Endothelial cell of umbilical vein (primary cell): ENCODE results near the gene LRP1B. TPM values are rescaled to one million over a fixed set of nuclear protein-coding genes. Genes with fewer than 3 reads are reported as not detected.

Experiments
- BruUV-seq: library from RNA; stranded (reverse); fragments of 400-500 nt; replicated peaks from 2 replicates; lab custom pipeline; 2021; lab: Mats Ljungman, UMichigan
- CTCF ChIA-PET: fragments of 300-600, 350-600 bp; sonication (Branson Sonifier 250); formaldehyde crosslinking; loops from one replicate; lab custom pipeline; 2021; ENCODE audit warnings: antibody characterized with exemption, inconsistent platforms; lab: Charles Lee
- POLR2A ChIA-PET: fragments of 300-600, 350-600 bp; sonication (Branson Sonifier 250); formaldehyde crosslinking; loops from one replicate; lab custom pipeline; 2021; ENCODE audit warnings: antibody characterized with exemption, inconsistent platforms; lab: Charles Lee
- DNase-seq: peaks from one replicate; pipeline ENCODE4 v3.0.0-alpha.2; 2011; ENCODE audit warnings: low read depth, low spot score
- FAIRE-seq: peaks from 2 replicates; lab custom pipeline; 2011; peaks lifted over from hg19 to GRCh38; lab: Jason Lieb, UNC
- H2AFZ ChIP-seq: 2 replicates; pipeline ENCODE4 v1.6.0; 2012; ENCODE audit warnings: low read depth, low read length, control low read depth, inconsistent platforms
- H3K27ac ChIP-seq: 2 replicates; pipeline ENCODE4 v1.5.1; 2011; ENCODE audit warnings: low read depth, mild to moderate bottlenecking, control low read depth, low read length, moderate library complexity; ENCODE audit not compliant: insufficient read depth
- H3K27me3 ChIP-seq, 2 experiments: 2 replicates each; pipeline versions ENCODE4 v1.6.0 to v1.6.1; 2011; ENCODE audit warnings: low read length in 2 of 2, mixed read lengths in 1 of 2; ENCODE audit not compliant: control insufficient read depth in 2 of 2, insufficient read depth in 2 of 2
- H3K36me3 ChIP-seq, 2 experiments: 2 replicates in 1 of 2; 3 replicates in 1 of 2; pipeline ENCODE4 v1.5.1; 2011; ENCODE audit warnings: low read length in 2 of 2, mild to moderate bottlenecking in 1 of 2, moderate library complexity in 1 of 2; ENCODE audit not compliant: control insufficient read depth in 2 of 2, insufficient read depth in 2 of 2; ENCODE audit errors: extremely low read depth in 1 of 2
- H3K4me1 ChIP-seq: 3 replicates; pipeline ENCODE4 v1.5.1; 2011; ENCODE audit warnings: mild to moderate bottlenecking, low read length; ENCODE audit not compliant: control insufficient read depth, insufficient read depth; ENCODE audit errors: extremely low read depth
- H3K4me2 ChIP-seq: 2 replicates; pipeline ENCODE4 v1.6.1; 2011; ENCODE audit warnings: low read length, control low read depth, mixed read lengths; ENCODE audit not compliant: insufficient read depth
- H3K4me3 ChIP-seq, 3 experiments: fragments of 200-600 bp in 1 of 3; sonication (generic), shearing (Covaris generic) in 1 of 3; replicated peaks in 1 of 3; 2 replicates each; pipeline ENCODE4 v1.5.1; 2011 to 2016; ENCODE audit warnings: control low read depth in 3 of 3, low read length in 3 of 3, mild to moderate bottlenecking in 2 of 3, inconsistent platforms in 1 of 3, low read depth in 1 of 3, moderate library complexity in 1 of 3; ENCODE audit not compliant: insufficient read depth in 1 of 3
- H3K79me2 ChIP-seq: 2 replicates; pipeline ENCODE4 v1.6.0; 2012; ENCODE audit warnings: low read length, inconsistent platforms; ENCODE audit not compliant: control insufficient read depth, insufficient read depth
- H3K9ac ChIP-seq: replicated peaks from 2 replicates; pipeline ENCODE3; 2011; ENCODE audit warnings: low read length, control low read depth; ENCODE audit not compliant: insufficient read depth; ENCODE audit errors: extremely low read depth
- H3K9me1 ChIP-seq: replicated peaks from 3 replicates; pipeline ENCODE4 v1.6.0; 2011; ENCODE audit warnings: mild to moderate bottlenecking, low read length; ENCODE audit not compliant: control insufficient read depth, insufficient read depth; ENCODE audit errors: extremely low read depth
- H3K9me3 ChIP-seq: replicated peaks from 2 replicates; pipeline ENCODE4 v1.5.1; 2012; ENCODE audit warnings: low read length, inconsistent platforms; ENCODE audit not compliant: control insufficient read depth, insufficient read depth
- H4K20me1 ChIP-seq: replicated peaks from 2 replicates; pipeline ENCODE3; 2011; ENCODE audit warnings: mild to moderate bottlenecking, low read length; ENCODE audit not compliant: control insufficient read depth, insufficient read depth; ENCODE audit errors: extremely low read depth
- EZH2 ChIP-seq: IDR thresholded peaks from 2 replicates; pipeline ENCODE4 v1.6.1; 2012; ENCODE audit warnings: borderline replicate concordance, low read depth, mild to moderate bottlenecking, moderate library complexity, low read length, inconsistent platforms; ENCODE audit not compliant: severe bottlenecking
- FOS ChIP-seq: IDR thresholded peaks from 2 replicates; pipeline ENCODE4 v1.6.1; 2011; ENCODE audit warnings: mild to moderate bottlenecking, low read length, moderate library complexity, borderline replicate concordance; ENCODE audit not compliant: insufficient read depth
- GATA2 ChIP-seq: IDR thresholded peaks from 2 replicates; pipeline ENCODE4 v1.7.0; 2011; ENCODE audit warnings: low read depth, mild to moderate bottlenecking, moderate library complexity, mixed read lengths, low read length; ENCODE audit not compliant: insufficient read length, insufficient read depth
- JUN ChIP-seq: IDR thresholded peaks from 2 replicates; pipeline ENCODE4 v1.6.1; 2011; ENCODE audit warnings: borderline replicate concordance, low read depth; ENCODE audit not compliant: insufficient read length, insufficient read depth
- MYC ChIP-seq: IDR thresholded peaks from one replicate; pipeline ENCODE4 v1.6.1; 2011; ENCODE audit warnings: mild to moderate bottlenecking, low read depth, low read length
- POLR2A ChIP-seq: IDR thresholded peaks from 2 replicates; pipeline ENCODE4 v1.6.1; 2012; ENCODE audit warnings: low read depth, mild to moderate bottlenecking, control low read depth, low read length
- POLR2AphosphoS5 ChIP-seq: IDR thresholded peaks from 2 replicates; pipeline ENCODE4 v1.6.1; 2012; ENCODE audit warnings: low read depth, mild to moderate bottlenecking, control low read depth, low read length, moderate library complexity; ENCODE audit not compliant: insufficient read depth
- dilution Hi-C: fragments of 300-500 bp; cut with MboI; formaldehyde crosslinking; loops from one replicate; pipeline ENCODE4 v1.15.0; 2019; ENCODE audit warnings: low sequenced_read_pairs; ENCODE audit not compliant: extremely low pct_ligation_motif_present
- intact Hi-C: fragments of 100-400 bp; cut with micrococcal nuclease; formaldehyde crosslinking; loops from one replicate; pipeline ENCODE4 v1.10.0; 2022
- polyA plus RNA-seq, 4 experiments: library from polyadenylated mRNA; depleted of rRNA in 3 of 4; stranded (reverse) in 3 of 4; unstranded in 1 of 4; fragments of >200 nt; gene quantifications; 2 replicates each; pipeline versions ENCODE4 v1.2.1 to v1.2.3, GENCODE V29; 2011 to 2012; ENCODE audit warnings: missing spikeins in 1 of 4
- total RNA-seq: library from RNA; stranded (reverse); gene quantifications from 2 replicates; pipeline ENCODE4 v1.2.3, GENCODE V29; 2021
- TF ChIP-seq, protein P1 (sequence below), 2 donors: IDR thresholded peaks; 1 replicate in 1 of 2; 2 replicates in 1 of 2; pipeline ENCODE4 v1.5.1; 2011; ENCODE audit warnings: low read length in 2 of 2, mild to moderate bottlenecking in 2 of 2, moderate library complexity in 2 of 2, control low read depth in 1 of 2, inconsistent platforms in 1 of 2, low read depth in 1 of 2; ENCODE audit not compliant: insufficient read depth in 1 of 2; ENCODE audit errors: extremely low read depth in 1 of 2
- TF ChIP-seq, protein P2 (sequence below): IDR thresholded peaks from 2 replicates; pipeline ENCODE4 v1.6.1; 2011; ENCODE audit not compliant: insufficient read depth, insufficient read length

Gene LRP1B
- total and polyA plus RNA-seq, 2 donors (not counting 3 experiments of a cell fraction or from before 2014, with no cell fraction given), result 0.03 to 0.07 TPM

DNA sequence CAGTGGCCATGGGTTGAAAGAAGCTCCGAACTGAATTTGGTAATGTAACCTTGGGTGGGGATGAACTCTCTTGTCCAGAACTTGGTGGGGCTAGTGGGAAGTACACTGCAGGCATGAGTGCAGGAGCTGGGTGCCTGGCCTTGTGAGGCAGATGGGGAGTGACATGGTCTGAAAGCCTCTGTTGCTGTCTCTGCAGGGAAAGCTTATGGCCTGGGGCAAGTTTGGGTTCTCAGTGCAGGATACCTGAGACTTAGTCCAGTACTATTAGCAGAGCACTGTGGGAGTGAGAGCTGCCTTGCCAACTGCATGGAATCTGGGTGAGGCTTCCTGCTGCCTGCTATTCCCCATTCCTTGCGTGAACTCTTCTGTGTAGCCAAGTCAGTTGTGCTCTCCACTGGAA is 1729.8 kb downstream of the LRP1B start:
- intact Hi-C loops, result no loop called here
- Histone ChIP-seq H3K79me2 (no peaks in the 10 kb centered on the region), H3K9me3 (no peaks in the 10 kb centered on the region), H3K9ac (no peak overlapping the region), H2AFZ (no peak overlapping the region), H3K36me3 (no peaks in the 10 kb centered on the region), H3K4me3 (no peak overlapping the region), H3K27me3 (no peaks in the 10 kb centered on the region), H3K27ac (no peak overlapping the region), H3K4me2 (no peak overlapping the region), H4K20me1 (no peaks in the 10 kb centered on the region), H3K9me1 (no peaks in the 10 kb centered on the region), H3K4me1 (no peaks in the 10 kb centered on the region)
- dilution Hi-C loops, result no loop called here
- TF ChIP-seq GATA2 (no peak), POLR2A (no peak), EZH2 (no peak), JUN (no peak), FOS (no peak), POLR2AphosphoS5 (no peak), MYC (no peak)
- TF ChIP-seq, protein P1, sequence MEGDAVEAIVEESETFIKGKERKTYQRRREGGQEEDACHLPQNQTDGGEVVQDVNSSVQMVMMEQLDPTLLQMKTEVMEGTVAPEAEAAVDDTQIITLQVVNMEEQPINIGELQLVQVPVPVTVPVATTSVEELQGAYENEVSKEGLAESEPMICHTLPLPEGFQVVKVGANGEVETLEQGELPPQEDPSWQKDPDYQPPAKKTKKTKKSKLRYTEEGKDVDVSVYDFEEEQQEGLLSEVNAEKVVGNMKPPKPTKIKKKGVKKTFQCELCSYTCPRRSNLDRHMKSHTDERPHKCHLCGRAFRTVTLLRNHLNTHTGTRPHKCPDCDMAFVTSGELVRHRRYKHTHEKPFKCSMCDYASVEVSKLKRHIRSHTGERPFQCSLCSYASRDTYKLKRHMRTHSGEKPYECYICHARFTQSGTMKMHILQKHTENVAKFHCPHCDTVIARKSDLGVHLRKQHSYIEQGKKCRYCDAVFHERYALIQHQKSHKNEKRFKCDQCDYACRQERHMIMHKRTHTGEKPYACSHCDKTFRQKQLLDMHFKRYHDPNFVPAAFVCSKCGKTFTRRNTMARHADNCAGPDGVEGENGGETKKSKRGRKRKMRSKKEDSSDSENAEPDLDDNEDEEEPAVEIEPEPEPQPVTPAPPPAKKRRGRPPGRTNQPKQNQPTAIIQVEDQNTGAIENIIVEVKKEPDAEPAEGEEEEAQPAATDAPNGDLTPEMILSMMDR (IDR thresholded peaks at IDR 0.05; ENCODE audit: extremely low read depth in 1 of 2, insufficient read depth in 1 of 2, low read depth in 1 of 2, low read length in 2 of 2), result no peak
- TF ChIP-seq, protein P2, sequence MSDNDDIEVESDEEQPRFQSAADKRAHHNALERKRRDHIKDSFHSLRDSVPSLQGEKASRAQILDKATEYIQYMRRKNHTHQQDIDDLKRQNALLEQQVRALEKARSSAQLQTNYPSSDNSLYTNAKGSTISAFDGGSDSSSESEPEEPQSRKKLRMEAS, result no peak
- FAIRE-seq, result no peak
- no peak for DNase-seq
- POLR2A ChIA-PET, result no interaction called here
- BruUV-seq, result no TSS peak
- CTCF ChIA-PET, result no interaction called here
